ENCODE measurements around the gene KNCN.

Gene KNCN

DNA sequence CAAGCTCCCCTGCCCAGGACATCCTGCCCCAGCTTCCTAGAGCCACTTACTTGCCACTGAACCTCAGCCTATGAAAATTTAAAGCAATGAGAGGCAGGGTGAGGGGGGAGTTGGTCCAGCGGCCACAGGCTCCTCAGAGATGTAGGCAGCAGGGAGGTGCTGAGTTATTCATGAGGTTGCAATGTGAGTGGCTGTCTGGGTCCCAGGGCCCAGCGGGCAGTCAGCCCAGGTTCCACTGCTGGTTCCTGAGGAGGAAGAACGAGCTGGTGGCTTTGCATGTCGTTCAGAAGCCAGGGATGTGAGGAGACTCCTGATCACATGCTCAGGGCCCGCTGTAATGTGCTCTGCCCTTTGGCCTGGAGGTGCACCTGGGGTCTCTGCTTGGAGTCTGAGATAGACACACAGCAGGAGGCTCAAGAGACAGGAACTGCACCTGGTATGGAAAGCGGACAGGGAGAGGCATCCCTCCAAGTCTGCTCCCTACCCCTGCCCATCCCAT lies at the start of gene KNCN:
Gene KNCN (minus strand): TSS at position 51 of the 499 bp plus-strand sequence. CDS start 432 bp downstream, outside the sequence.
- no peak for DNase-seq

DNA sequence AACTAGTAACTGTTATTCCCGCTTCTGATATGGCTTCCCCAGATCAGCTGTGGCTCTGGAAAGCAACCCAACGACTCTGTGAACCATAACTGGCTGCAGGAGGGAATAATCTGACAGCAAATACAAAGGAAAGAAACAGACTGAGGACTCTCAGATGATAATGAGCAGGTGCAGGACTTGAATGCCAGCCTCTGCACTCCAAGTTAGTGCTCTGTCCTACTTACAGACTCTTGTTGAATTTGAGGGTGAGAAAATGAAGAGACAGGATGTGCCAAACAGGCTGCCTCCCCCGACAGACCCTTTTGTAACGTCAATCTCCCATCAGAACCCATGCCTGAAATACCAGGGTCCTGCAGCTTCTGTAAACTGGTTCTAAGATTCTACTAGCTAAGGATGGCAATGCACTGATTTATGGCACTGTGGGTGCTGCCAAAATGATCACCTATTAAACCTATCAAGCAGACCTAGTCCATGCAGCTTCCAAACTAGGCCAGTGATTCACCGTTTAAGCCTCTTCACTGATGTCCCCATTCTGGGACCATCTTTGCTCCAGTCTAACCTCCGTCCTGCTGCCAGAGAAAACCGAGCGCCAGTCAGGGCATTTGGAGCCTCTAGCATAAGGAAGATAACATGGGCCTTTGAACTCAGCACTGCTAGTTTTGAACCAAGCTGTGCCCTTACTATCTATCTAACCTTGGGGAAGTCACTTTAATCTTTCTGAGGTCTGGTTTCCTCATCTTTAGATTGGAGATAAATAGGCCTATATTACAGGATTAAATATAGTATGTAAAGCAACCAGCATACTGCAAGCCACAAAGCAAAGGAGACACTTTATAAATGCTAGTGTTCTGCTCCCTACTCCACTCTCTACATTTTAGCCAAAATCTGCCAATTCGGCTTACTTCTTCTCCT lies 47.9 kb upstream of the KNCN start:
- no peak for DNase-seq

DNA sequence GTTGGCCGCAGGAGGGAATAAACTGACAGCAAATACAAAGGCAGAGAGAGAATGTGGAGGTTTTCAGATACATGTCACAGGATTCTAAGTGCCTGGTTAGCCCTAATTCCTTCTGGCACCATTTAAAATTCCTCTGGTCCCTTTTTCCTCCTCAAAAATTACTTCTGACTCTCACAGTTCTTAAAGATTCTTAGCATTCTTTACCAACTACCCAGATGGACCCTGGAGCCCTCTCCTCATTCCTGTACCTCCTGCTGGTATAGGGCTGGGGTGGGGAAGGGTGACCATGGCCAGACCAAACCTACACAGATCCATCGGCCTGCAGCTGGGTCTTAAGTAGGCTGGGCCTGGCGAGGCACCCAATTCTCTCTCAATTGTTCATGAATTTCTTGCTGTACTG lies 45.4 kb upstream of the KNCN start:
- DNase-seq = no peak

DNA sequence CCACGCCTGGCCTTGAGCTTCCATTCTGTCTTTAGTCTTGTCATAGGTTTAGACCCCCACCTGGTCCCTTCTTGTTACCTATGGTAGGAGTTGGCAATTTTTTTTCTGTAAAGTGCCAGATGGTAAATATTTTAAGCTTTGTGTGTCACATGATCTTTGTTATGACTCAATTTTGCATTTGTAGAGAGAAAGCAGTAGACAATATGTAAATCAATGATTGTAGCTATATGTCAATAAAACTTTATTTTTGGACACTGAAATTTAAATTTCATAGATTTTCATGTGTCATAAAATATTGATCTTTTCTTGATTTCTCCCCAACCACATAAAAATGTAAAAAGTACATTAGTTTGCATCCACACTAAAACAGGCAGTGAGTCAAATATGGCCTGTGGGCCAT lies 44.6 kb upstream of the KNCN start:
- no peak for DNase-seq

DNA sequence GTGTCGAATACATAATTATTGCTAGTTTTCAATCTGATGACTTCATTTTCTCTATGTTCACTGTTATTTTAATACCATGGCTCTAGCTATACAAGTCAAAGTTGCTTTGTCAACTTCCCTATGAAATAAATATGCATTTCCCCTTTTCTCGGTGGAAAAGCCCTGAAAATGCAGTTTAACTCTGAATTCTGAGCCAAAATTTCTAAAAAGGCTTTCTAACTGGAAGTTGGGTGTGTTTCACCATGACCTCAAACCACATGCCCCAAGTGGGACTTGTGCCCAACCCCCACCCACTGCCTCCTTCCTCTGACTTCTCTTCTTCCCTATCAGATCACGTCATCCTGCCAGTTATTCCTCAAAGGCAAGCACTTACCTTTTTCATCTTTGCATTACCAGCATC lies 43.7 kb upstream of the KNCN start:
- DNase-seq = no peak

DNA sequence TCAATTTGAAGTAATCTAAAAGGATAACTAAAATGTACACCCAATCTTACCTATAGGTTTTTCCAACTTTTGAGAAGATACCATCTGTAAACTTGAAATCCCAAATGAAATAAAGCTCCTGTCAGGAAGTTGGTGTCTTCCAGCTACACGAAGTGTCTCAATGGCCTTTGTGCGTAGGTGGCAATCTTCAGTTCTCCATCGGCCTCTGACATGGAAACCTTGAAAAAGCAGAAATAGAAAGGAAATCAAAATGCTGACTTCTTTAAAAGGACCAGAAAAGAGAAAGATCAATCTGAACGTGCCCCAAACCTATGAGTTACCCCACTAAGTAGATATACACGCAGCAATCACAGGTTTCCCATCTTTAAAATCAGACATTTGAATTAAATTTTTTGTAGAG lies 42.6 kb upstream of the KNCN start:
- no peak for DNase-seq

DNA sequence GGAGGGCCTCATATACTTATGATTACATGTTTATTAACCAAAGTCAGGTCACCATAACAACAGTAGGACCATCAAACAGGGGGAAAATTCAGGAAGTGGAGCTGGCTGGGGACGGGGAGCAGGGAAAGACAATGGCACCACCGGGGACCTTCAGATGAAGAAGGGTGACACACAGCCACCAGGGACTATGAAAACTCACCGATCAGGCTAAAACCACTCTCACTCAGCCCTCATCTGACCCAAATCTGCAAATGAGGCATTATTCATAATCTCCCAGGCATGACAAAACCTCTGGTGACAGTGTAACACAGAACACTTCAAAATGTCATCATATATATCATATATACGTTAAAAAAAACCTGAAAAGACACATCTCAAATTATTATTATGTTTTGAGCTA lies 41.4 kb upstream of the KNCN start:
- DNase-seq = no peak

DNA sequence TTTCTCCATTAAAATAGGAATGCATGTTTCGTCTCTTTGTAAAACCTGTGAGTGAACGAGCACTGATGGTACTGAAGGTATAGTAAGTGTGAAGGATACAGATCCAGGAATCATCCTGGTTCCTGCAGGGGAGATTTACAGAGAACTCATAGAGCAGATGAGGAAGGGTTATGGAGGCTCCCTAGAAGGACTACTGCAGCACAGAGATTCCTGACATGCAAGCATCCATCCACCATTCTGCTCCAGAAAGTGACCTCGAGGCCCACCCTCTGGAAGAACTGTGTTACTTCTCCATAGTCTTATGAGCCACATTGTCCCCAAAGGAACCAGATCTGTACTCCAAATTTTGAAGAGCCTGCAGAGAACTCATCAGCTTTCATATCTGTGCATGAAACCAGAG lies 38.1 kb upstream of the KNCN start:
- no peak for DNase-seq

DNA sequence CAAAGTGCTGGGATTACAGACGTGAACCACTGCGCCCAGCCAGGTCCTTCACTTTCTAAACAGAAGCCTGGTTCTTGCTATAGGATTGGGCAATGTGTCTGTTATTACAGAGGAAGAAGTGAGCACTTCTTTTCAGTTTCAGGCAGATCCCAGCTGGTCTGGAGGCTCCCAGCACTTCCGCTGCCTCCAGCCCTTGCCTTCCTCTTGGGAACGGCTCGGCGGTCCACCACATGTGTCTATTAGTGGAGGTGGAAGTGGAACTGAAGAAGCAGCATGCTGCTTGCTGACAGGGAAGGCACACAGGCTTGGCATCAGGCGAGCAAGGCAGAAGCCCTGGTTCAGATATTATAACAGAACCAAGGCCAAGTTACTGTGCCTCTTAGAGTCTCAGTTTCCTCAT lies 35.6 kb upstream of the KNCN start:
- DNase-seq = no peak

DNA sequence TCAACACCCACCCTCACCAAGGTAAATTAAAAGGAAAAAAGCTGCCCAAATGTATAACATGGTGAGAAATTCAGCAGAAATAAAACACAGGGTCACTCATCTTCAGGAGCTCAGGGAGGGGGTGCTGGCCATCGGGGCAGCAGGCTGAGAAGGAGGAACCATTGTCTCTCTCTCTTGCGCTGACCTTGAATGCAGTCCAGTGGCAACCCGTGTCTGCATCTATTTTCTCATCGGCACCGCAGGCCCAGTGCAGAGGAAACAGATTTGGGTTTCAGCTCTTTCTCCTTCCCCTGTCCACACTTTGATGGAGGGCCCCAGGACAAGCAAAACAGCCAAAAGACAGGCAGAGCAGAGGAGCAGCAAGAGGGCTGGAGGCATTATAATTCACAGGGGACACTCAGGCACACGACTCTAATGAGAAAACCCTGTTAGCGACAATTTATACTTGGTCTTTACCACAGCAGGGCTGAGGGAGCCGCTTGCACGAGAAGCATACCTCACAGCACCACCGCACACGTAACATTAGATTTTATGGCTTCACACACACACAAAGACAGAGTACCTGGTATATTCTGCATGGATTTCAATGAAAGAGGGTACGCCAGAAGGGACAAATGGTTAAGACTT lies 34.0 kb upstream of the KNCN start:
- no peak for DNase-seq

DNA sequence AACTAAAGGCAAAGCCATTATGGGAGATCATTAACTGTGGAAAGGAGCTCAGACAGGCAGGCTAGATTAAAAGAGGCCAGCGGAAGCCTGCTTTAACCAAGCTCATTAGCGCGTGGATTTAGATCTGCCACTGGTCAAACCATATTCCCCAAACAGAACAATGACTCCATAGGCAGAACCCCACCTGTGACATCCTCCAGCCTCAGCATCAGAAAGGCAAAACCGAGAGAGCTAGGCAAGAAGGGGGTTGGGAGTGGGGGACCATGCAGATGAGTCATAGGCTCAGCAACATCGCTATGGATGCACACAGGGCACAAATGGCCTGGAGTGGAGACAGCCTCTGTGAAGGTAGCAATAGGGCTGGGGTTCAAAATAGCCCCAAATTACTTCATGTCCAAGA lies 32.0 kb upstream of the KNCN start:
- DNase-seq = no peak

DNA sequence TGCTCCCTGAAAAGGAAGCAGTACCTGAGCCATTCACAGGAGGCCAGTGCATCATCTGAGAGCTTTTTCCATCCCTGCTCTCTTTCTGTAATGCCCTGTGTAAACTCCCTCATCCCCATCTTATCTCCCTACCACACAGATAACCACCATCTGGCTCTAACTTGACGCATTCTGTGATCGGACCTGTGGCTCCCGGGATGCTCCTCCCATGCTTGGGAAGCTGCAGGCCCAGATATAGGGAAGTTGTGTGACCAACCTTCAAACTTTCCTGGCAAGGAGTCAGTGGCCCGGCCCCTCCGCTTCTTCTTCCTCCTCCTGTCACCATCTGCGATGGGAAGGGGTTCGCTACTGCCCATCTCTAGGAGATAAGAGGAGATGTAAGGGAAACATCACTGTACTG lies 31.5 kb upstream of the KNCN start:
- DNase-seq = no peak

DNA sequence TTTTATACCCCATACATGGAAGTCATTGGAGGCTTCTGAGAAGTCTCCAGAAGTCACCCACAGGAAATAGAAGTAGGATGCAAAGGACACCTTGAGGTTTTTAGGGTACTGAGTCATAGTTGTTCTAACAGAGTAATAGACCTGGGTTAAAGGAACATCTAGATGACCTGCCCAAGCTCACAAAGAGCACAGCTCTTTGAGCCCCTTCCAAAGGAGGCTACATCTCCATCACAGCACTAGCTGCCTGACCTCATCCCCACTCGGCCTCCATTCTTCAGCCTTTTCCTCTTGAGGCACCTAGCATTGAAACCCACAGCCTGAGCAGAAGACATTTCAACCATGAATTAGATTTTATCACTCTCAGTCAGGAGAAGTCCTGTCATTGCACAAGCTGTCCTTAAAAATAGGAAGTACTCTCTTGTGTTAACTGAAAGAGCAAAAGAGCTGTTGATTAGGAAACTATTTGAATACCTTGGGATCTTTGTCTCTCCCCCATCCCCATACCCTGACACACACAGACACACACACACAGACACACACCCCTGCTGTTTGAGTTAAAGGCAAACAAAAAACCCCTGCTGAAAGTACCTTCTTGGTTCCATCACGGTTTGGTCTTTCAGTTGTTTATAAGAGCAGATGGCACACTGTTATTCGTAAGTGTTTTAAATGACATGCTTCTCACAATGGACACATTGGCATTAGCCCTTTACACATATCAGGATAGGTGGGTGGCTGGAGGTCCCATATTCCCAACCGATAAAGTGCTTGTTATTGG lies 30.4 kb upstream of the KNCN start:
- no peak for DNase-seq

DNA sequence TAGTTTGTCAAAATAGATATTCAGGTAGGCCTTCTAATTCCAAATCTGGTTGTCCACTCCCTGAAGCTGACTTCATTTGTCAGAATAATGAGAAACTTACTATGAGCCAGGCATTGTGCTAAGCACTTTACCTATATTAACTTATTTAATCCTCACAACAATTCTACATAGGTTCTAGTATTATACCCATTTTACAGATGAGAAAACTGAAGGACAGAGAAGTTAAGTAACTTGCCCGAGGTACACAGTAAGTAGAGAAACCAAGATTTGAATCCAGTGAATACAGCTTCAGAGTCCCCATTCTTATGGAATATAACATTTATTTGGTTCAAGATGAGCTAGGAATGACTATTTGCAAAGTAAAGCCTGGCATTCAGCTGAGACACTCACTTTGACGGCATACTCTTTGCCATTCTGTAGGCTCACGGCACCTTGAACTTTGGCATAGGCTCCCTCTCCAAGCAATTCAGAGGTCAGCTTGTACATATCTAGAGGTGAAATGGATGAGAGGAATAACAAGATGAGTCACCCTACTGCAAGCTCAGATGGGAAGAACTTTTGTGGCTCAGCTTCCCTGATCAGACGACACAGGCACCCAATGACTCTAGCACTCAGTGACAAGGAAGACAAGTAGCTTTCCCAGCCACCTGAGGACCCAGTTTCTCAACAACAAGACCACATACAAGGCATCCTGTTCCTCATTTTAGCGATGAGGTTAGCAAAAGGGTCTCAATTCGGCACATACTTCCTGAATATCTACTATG lies 28.9 kb upstream of the KNCN start:
- DNase-seq = no peak

DNA sequence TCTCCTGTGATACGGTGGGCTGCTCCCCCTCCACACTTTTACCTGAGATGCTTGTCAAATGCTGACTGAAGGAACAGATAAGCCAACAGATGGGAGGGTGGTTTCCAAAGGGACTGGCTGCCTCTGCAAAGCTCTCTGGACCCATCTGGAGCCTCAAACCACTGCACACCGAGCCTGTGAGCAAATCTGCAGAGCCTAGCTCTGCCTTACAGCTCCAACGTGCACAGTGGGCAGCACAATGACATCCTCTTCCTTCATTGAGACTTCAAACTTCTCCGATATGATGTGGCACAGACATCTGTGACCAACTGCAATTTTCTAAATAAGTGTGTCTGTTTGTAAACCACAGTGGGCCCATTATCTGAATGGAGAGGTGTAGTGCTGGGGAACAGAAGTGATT lies 26.2 kb upstream of the KNCN start:
- no peak for DNase-seq

DNA sequence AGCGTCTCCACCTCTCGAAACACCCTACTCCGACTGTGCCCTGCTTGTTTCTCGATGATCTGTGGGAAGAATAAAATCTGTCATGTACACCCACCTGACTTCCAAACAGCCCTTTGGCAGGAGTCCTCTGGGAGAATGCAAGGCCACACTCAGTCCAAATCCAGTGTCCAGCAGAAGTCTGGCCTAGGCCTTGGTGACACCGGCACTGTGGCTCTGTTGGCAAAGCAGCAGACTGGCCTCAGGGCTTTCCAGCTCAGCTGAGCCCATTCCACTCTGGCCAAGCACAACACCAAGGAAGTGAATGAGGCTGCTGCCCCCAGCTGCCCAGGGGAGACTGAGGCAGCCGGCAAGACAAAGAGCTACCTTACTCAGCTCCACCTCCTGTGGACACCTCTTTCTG lies 25.1 kb upstream of the KNCN start:
- no peak for DNase-seq

DNA sequence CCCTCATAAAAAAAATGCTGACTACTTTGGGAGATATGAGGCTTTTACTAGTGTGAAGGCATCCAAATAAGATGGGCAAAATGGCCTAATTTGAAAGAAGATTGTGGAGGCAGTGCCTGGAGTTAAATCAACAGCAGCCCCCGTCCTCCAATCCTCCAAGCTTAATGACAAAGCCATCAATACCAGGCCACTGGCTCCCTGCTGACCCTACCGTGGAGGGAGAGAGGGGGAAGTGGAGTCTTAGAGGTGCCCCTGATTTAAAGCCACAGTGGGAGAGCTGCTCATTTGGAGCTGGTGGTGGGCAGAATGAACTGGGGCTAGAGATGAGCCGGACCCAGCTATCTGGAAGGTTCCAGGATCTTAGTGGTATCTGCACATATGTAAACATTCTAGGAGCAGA lies 24.3 kb upstream of the KNCN start:
- no peak for DNase-seq

DNA sequence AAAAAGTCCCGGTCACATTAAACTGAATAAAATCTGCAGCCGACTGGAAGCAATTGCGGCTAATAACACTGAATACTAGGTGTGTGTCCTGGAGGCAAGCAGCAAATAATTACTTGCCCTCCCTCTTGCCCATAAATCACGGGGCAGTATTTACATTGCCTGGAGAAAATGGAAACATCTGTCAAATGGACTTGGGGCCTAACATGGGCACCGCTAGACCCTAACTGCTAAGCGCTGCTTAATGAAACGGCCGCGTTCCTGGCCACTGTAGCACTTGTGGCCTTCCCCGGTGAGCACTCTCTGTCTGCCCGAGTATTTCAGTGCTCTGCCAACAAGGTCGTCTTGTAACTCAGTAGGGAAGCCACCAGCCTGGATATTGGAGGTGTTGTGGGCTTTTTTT lies 23.9 kb upstream of the KNCN start:
- DNase-seq = no peak

DNA sequence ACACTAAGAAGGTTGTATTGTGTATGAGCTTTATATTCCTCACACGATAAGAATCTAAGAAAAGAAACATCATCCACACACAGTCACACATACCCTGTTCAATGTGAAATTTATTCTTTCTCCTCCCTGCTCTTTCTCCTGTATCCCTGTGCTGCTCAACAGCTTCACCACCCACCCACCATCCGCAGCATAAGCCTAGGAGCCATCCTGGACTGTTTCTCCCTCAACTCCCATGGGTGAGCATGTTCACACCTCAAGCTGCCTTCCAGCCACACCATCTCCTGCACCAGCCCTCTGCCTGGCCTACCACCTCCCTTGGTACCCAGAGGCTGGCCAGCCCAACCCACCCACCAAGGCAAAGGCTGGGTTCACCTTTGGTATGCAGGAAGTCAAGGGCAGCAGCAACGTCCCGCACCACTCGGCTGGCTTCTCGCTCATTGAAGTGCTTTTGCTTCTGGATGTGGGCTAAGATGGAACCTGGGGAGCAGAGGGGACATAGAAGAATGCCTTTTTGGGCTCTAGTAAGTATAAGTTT lies 20.3 kb upstream of the KNCN start:
- DNase-seq = no peak

DNA sequence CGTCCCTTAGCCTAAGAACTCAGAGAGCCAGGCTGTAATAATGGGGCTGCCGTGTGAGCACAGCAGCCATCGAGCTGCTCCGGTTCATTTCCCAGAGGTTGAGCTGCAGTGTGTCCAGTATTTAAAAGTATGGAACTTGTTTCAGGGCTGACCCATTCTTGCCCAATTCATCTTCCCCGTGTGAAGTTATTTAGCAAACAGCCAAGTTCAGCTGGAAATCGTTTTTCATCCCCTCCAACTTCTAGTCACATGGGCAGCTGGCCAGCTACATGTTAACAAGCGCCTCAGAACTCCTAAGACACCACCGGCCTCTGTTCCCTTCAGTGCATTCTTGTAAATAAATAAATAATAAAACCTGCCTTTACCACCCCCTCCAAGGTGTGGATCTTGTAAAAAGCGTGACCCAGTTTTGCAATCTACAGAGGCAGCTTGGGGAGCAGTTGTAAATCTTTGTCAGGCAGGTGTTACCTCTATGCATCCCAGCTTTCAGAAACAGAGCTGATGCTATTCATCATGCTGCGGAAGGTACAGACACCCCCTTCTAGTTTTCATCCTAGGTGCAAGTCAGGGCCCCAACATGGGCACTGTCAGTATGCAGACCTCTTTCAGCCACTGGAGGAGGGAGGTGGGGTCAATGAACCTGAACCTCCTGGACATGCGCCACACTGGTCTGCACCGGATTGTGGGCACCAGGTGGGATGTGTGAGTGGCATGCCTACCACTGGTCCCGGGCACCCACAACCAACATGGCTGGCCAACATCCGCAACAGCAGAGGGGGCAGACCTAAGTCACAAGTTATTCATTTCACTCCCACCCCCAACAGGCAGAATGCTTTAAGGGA lies 18.7 kb upstream of the KNCN start:
- no peak for DNase-seq

DNA sequence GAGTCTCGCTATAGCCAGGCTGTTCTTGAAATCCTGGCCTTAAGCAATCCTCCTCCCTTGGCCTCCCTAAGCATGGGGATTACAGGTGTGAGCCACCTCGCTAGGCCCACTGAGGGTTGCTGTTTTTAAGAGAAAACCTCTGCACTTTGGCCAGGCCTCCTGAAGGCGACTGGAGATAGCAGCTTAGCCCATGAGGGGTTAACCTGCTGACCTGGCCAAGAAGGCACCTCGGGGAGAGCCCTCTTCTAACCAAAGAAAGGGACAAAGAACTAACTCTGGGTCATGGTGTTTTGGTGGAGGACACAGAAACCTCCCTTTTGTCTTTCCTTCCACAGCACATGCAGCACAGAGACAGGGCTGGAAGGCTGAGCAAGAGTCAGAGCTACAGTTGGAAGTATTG lies 17.7 kb upstream of the KNCN start:
- no peak for DNase-seq

DNA sequence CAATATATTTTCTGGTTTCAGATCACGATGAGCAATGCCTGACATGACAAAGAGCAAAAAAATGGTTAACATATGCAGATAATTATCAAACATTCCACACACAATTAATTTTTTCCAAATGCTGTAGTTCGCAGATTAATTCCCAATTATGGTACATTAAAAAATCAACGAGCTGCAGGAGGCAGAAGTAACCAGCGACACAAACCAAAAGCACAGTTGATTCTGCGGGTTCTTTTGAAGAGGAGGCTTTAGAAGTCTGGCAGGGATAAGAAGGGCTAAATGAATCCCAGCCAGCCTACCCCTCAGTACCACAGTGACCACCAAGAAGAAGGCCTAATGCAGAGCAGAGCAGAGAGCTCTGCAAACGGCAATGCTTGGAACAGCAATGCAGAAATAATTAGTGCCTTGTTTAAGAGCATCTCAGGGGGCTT lies 17.0 kb upstream of the KNCN start:
- DNase-seq = no peak
